Neural cell (in vitro differentiated cells): Measurements from ENCODE around the gene LDLRAD2. TPM values are rescaled to one million over a fixed set of nuclear protein-coding genes. Genes with fewer than 3 reads are reported as not detected.

Experiments used
- H2AFZ ChIP-seq: fragments of 200-600, 300-800 bp; sonication (generic), shearing (Covaris generic); 2 replicates; pipeline ENCODE4 v1.6.0; 2014; ENCODE audit warnings: low read depth, mild to moderate bottlenecking, antibody characterized with exemption, low read length, moderate library complexity
- H3F3A ChIP-seq: fragments of 200-600 bp; shearing (Covaris generic); 2 replicates; pipeline ENCODE4 v1.6.1; 2016; ENCODE audit warnings: mild to moderate bottlenecking, moderate library complexity, mixed read lengths, antibody characterized with exemption, low read length; ENCODE audit not compliant: insufficient read depth, poor library complexity, severe bottlenecking
- H3K27ac ChIP-seq: fragments of 200-600, 300-800 bp; sonication (generic), shearing (Covaris generic); 2 replicates; pipeline ENCODE4 v1.5.1; 2014; ENCODE audit warnings: mild to moderate bottlenecking, low read length, moderate library complexity
- H3K27me3 ChIP-seq: fragments of 300-800, 200-600 bp; sonication (generic), shearing (Covaris generic); 2 replicates; pipeline ENCODE4 v1.6.0; 2014; ENCODE audit warnings: mild to moderate bottlenecking, low read depth, low read length, moderate library complexity; ENCODE audit not compliant: insufficient read depth
- H3K36me3 ChIP-seq: fragments of 300-800, 200-600 bp; sonication (generic), shearing (Covaris generic); 2 replicates; pipeline ENCODE4 v1.5.1; 2014; ENCODE audit warnings: mild to moderate bottlenecking, antibody characterized with exemption, low read length, moderate library complexity; ENCODE audit not compliant: insufficient read depth
- H3K4me2 ChIP-seq: fragments of 300-800, 200-600 bp; sonication (generic), shearing (Covaris generic); 2 replicates; pipeline ENCODE4 v1.6.0; 2014; ENCODE audit warnings: mild to moderate bottlenecking, low read length
- H3K4me3 ChIP-seq: fragments of 300-800, 200-600 bp; sonication (generic), shearing (Covaris generic); 2 replicates; pipeline ENCODE4 v1.5.1; 2014; ENCODE audit warnings: mild to moderate bottlenecking, low read length, moderate library complexity
- H3K79me2 ChIP-seq: fragments of 200-600 bp; shearing (Covaris generic); replicated peaks from 2 replicates; pipeline ENCODE4 v1.6.0; 2014; ENCODE audit warnings: mild to moderate bottlenecking, low read length, moderate library complexity; ENCODE audit not compliant: insufficient read depth
- H3K9ac ChIP-seq: fragments of 300-800, 200-600 bp; sonication (generic), shearing (Covaris generic); 2 replicates; pipeline ENCODE4 v1.6.1; 2016; ENCODE audit warnings: mild to moderate bottlenecking, low read length, mixed read lengths
- H3K9me2 ChIP-seq: fragments of 200-600 bp; shearing (Covaris generic); 2 replicates; pipeline ENCODE4 v1.6.1; 2016; ENCODE audit warnings: mild to moderate bottlenecking, low read length, mixed read lengths; ENCODE audit not compliant: insufficient read depth
- H3K9me3 ChIP-seq: fragments of 200-600, 300-800 bp; sonication (generic), shearing (Covaris generic); 2 replicates; pipeline ENCODE4 v1.6.1; 2016; ENCODE audit warnings: mild to moderate bottlenecking, mixed run types, low read length, moderate library complexity, mixed read lengths
- H4K20me1 ChIP-seq: fragments of 200-600 bp; shearing (Covaris generic); 2 replicates; pipeline ENCODE4 v1.6.1; 2016; ENCODE audit warnings: mild to moderate bottlenecking, mixed run types; ENCODE audit not compliant: insufficient read depth
- CTCF ChIP-seq: fragments of 450-650 bp; IDR thresholded peaks from 2 replicates; pipeline ENCODE4 v1.5.1; 2014; ENCODE audit warnings: antibody characterized with exemption, mild to moderate bottlenecking, moderate library complexity; ENCODE audit not compliant: poor library complexity, severe bottlenecking
- EP300 ChIP-seq: fragments of 450-650 bp; conservative IDR thresholded peaks from 2 replicates; pipeline ENCODE4 v1.6.1; 2014; ENCODE audit warnings: antibody characterized with exemption, mild to moderate bottlenecking, moderate library complexity; ENCODE audit not compliant: poor library complexity, severe bottlenecking
- EZH2 ChIP-seq: fragments of 200-600, 300-800 bp; shearing (Covaris generic), sonication (generic); IDR thresholded peaks from 2 replicates; pipeline ENCODE4 v1.6.1; 2014; ENCODE audit warnings: antibody characterized with exemption, low read length, borderline replicate concordance, mild to moderate bottlenecking; ENCODE audit not compliant: insufficient read depth, poor library complexity, severe bottlenecking
- MXI1 ChIP-seq: fragments of 450-650 bp; conservative IDR thresholded peaks from 2 replicates; pipeline ENCODE4 v1.6.1; 2014; ENCODE audit warnings: antibody characterized with exemption, mild to moderate bottlenecking; ENCODE audit not compliant: poor library complexity, severe bottlenecking
- POLR2AphosphoS5 ChIP-seq: IDR thresholded peaks from 2 replicates; pipeline ENCODE4 v1.6.1; 2012
- RAD21 ChIP-seq: fragments of 450-650 bp; conservative IDR thresholded peaks from 2 replicates; pipeline ENCODE4 v1.6.1; 2014; ENCODE audit warnings: antibody characterized with exemption, mild to moderate bottlenecking, moderate library complexity
- SMC3 ChIP-seq: fragments of 450-650 bp; conservative IDR thresholded peaks from 2 replicates; pipeline ENCODE4 v1.6.1; 2014; ENCODE audit warnings: antibody characterized with exemption, mild to moderate bottlenecking, moderate library complexity; ENCODE audit not compliant: poor library complexity
- TAF1 ChIP-seq: IDR thresholded peaks from 2 replicates; pipeline ENCODE4 v1.6.1; 2012; ENCODE audit warnings: low read depth
- polyA plus RNA-seq: library from polyadenylated mRNA; depleted of rRNA; stranded (reverse); fragments of >200 nt; gene quantifications from 2 replicates; pipeline ENCODE4 v1.2.3, GENCODE V29; 2014
- TF ChIP-seq, protein P1 (sequence below): IDR thresholded peaks from 2 replicates; pipeline ENCODE4 v1.6.1; 2012; ENCODE audit warnings: borderline replicate concordance

The LDLRAD2 gene
- polyA plus RNA-seq, 1 donor from 2014 or later = not detected

- Histone ChIP-seq H4K20me1 (no peaks in the 10 kb centered on the region), H3K9me3 (no peaks in the 10 kb centered on the region), H3K4me3 (no peak overlapping the region), H3K27ac (no peak overlapping the region), H3F3A (no peaks in the 10 kb centered on the region), H3K36me3 (no peaks in the 10 kb centered on the region), H3K27me3 (no peaks in the 10 kb centered on the region), H3K9ac (no peak overlapping the region), H3K79me2 (peaks cover 21% of the 10 kb centered on the region), H2AFZ (no peak overlapping the region), H3K4me2 (no peak overlapping the region), H3K9me2 (no peaks in the 10 kb centered on the region)
- no peak for TF ChIP-seq TAF1
- no peak for TF ChIP-seq RAD21
- no peak for TF ChIP-seq EZH2
- TF ChIP-seq MXI1 = no peak
- TF ChIP-seq SMC3 = no peak
- TF ChIP-seq, protein P1, sequence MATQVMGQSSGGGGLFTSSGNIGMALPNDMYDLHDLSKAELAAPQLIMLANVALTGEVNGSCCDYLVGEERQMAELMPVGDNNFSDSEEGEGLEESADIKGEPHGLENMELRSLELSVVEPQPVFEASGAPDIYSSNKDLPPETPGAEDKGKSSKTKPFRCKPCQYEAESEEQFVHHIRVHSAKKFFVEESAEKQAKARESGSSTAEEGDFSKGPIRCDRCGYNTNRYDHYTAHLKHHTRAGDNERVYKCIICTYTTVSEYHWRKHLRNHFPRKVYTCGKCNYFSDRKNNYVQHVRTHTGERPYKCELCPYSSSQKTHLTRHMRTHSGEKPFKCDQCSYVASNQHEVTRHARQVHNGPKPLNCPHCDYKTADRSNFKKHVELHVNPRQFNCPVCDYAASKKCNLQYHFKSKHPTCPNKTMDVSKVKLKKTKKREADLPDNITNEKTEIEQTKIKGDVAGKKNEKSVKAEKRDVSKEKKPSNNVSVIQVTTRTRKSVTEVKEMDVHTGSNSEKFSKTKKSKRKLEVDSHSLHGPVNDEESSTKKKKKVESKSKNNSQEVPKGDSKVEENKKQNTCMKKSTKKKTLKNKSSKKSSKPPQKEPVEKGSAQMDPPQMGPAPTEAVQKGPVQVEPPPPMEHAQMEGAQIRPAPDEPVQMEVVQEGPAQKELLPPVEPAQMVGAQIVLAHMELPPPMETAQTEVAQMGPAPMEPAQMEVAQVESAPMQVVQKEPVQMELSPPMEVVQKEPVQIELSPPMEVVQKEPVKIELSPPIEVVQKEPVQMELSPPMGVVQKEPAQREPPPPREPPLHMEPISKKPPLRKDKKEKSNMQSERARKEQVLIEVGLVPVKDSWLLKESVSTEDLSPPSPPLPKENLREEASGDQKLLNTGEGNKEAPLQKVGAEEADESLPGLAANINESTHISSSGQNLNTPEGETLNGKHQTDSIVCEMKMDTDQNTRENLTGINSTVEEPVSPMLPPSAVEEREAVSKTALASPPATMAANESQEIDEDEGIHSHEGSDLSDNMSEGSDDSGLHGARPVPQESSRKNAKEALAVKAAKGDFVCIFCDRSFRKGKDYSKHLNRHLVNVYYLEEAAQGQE = no peak
- no peak for TF ChIP-seq POLR2AphosphoS5
- no peak for TF ChIP-seq CTCF
Measured at GRCh38 chr1:21763694-21764419, 48.2 kb upstream of the LDLRAD2 start.

DNA sequence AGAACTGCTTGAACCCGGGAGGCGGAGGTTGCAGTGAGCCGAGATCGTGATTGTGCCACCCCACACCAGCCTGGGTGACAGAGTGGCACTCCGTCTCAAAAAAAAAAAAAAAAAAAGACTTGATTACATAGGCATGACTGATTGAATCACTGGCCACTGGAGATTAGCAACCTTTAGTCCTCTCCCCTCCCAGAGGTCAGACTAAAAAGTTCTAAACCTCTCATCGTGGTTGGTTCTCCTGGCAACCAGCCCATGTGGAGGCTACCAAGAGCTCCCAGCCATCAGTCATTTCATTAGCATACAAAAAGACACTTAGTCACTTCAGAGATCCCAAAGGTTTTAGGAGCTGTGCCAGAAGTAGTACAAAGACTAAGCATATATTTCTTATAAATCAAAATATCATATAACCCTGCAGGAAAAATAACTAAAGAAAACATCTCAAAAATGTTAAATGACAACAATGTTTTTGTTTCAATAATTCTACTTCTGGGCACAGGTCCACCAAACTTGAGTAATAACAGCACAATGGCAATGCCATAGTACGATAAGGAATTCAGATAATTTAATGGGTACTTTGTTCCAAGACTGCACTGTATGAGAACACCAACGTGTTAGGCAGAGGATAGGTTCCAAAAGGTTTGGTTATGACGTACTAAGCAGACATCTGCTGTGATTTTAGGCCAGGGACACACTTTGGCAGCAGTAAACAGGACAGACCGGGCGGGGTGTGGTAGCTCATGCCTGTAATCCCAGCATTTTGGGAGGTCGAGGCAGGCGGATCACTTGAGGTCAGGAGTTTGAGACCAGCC, 47.2 kb upstream of the LDLRAD2 start:
- Histone ChIP-seq H3K9ac (no peak overlapping the region), H3K79me2 (peaks cover 21% of the 10 kb centered on the region), H3K36me3 (no peaks in the 10 kb centered on the region), H4K20me1 (no peaks in the 10 kb centered on the region), H3K4me3 (no peak overlapping the region), H3K27me3 (no peaks in the 10 kb centered on the region), H3K27ac (no peak overlapping the region), H3K4me2 (no peak overlapping the region), H3K9me2 (no peaks in the 10 kb centered on the region), H3K9me3 (no peaks in the 10 kb centered on the region), H2AFZ (no peak overlapping the region), H3F3A (no peaks in the 10 kb centered on the region)
- no peak for TF ChIP-seq POLR2AphosphoS5
- TF ChIP-seq CTCF = no peak
- TF ChIP-seq, protein P1 = no peak
- no peak for TF ChIP-seq MXI1
- no peak for TF ChIP-seq RAD21
- TF ChIP-seq EP300 = no peak
- no peak for TF ChIP-seq SMC3
- TF ChIP-seq EZH2 = no peak
- no peak for TF ChIP-seq TAF1
